HG02970 (cell line): ENCODE results near the gene RDX.

Source experiments
- ATAC-seq: cut with Tn5 transposase; IDR thresholded peaks from one replicate; pipeline ENCODE4 v1.9.1; 2021; ENCODE audit warnings: mild to moderate bottlenecking, moderate library complexity, moderate number of reproducible peaks; ENCODE audit not compliant: unreplicated experiment, low FRiP score

The RDX gene

DNA sequence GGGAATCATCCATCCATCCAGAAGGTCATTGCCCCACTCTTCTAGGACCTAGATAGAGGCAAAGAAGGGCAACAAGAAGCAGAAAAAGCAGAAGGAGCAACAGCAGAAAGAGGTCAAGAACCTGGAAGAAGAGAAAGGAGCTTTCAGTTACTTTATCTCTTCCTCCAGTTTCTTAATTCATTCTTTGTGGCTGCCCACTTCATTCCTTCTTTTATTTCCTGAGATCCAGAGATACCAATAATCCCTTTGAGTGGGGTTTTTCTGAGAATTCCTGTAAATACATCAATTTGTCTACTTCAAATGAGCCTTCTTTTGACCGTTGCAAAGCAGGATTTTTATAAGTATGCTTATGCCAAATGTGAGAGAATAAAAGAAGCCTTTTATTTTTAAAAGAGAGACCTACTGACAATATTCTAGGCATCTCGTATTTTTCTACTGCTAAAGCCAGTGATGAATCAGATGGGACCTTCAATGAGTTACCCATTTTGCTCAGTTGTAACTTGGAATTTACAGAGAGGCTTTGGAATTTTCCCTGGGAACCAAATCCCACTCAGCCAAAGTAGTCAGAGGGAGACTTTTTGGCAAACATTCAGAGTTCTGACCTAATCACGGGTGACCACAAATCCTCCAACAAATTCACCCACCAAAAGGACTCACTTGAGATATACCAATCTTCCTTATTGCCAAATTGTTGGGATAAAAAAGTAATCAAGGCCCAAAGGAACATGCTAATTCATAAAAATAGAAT is 148.3 kb downstream of the RDX start:
- ATAC-seq: no peak

GRCh38 chr11:110141812-110142211 is 154.6 kb downstream of the RDX start:
- no peak for ATAC-seq

DNA sequence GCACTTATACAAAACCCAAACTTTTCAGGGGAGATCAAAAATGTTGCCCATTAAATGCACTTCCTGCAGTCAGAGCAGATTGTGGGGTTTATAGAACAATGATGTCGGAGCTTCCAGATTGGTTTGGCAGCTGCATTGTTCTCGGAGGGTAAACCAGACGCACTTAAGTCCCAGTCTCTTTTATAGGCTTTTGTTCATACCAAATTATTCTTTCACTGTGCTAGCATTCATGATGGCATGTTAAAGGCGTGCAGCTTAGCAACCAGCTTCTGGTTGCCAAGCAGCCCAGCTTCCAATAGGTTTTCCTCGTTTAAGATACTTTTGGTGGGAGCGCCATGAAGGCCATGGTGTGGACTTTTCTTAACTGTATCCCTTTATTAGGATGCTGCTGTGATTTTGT is 162.3 kb downstream of the RDX start:
- ATAC-seq: no peak

GRCh38 chr11:110133160-110133559 is 163.3 kb downstream of the RDX start:
- no peak for ATAC-seq

- no peak for ATAC-seq
These were observed 164.9 kb downstream of the RDX start for GRCh38 chr11:110131386-110132123.

DNA sequence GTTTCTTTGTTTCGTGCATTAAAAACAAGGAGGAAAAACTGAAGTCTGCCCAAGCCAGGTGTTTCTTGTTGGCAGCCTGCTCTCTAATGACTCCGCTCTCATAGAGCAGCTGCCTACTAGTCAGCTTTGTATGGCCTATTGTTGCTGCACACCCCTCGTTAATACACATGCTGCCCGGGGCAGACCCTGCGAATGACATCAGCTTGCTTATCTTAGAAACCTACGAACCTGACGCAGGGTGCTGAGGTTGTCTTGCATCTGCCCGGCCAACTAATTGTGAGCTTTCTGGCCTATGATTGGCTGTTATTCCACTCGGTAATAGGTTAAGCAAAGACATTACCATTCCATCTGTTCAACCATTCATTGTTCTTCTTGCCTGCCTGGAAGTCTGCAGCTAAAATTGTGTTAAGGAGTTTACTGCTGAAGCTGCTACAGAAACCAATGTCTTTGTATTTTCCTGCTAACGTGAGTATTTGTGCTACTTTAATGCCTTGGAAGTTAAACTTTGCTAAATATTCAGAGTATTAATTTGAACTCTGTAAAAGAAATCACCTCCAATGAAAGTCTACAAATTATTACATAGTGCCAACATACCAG is 165.7 kb downstream of the RDX start:
- no peak for ATAC-seq

- no peak for ATAC-seq
These were observed 168.3 kb downstream of the RDX start for GRCh38 chr11:110128161-110128560.

GRCh38 chr11:110126936-110127335 is 169.5 kb downstream of the RDX start:
- no peak for ATAC-seq

- ATAC-seq: no peak
These were observed 170.8 kb downstream of the RDX start for GRCh38 chr11:110125632-110126031.
